NOMO-1 (cell line): ENCODE data around the gene EDEM2.
A peak's percentile ranks its signal among the peaks of the same experiment; 100 is the strongest.
"Not testable (repeated sequence)": the region's sequence is repeated elsewhere in the genome, so short reads cannot be mapped to it uniquely, and the experiment has no call there.

ENCODE experiments used
- DNase-seq, 2 experiments: peaks; one replicate each; lab custom pipeline; 2025; ENCODE audit not compliant: unreplicated experiment in 2 of 2; lab: John Stamatoyannopoulos, UW

EDEM2 gene

GRCh38 chr20:35088231-35089145, 58.6 kb downstream of the EDEM2 start:
- peak in 1 of 2 experiments; percentile 22 for DNase-seq

GRCh38 chr20:35087791-35088190, 59.3 kb downstream of the EDEM2 start:
- no peak for DNase-seq

- no peak for DNase-seq
Observed at GRCh38 chr20:35087355-35087754, 59.8 kb downstream of the EDEM2 start.

- peak in 1 of 2 experiments; percentile 80 for DNase-seq
Observed at GRCh38 chr20:35085477-35086225, 61.5 kb downstream of the EDEM2 start.

- no peak for DNase-seq
Observed at GRCh38 chr20:35084998-35085397, 62.1 kb downstream of the EDEM2 start.

- not testable (repeated sequence) for DNase-seq
Observed at GRCh38 chr20:35080348-35080642, 66.8 kb downstream of the EDEM2 start.

GRCh38 chr20:35079472-35080347, 67.4 kb downstream of the EDEM2 start:
- no peak for DNase-seq

GRCh38 chr20:35077872-35078271, 69.3 kb downstream of the EDEM2 start:
- DNase-seq, result no peak

GRCh38 chr20:35077341-35077740, 69.8 kb downstream of the EDEM2 start:
- DNase-seq, result no peak

GRCh38 chr20:35071436-35072153, 75.5 kb downstream of the EDEM2 start:
- DNase-seq, result not testable (repeated sequence)

GRCh38 chr20:35066194-35066593, 80.9 kb downstream of the EDEM2 start:
- no peak for DNase-seq
